ENCODE measurements around the gene CDH13.

The CDH13 gene

DNA sequence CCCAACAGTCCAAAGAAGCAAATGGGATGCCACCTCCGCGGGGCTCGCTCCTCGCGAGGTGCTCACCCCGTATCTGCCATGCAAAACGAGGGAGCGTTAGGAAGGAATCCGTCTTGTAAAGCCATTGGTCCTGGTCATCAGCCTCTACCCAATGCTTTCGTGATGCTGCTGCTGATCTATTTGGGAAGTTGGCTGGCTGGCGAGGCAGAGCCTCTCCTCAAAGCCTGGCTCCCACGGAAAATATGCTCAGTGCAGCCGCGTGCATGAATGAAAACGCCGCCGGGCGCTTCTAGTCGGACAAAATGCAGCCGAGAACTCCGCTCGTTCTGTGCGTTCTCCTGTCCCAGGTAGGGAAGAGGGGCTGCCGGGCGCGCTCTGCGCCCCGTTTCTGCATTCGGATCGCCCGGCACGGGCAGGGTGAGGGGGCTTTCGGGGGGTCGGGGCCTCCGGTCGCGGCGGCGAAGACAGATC is at the start of gene CDH13:
Gene CDH13, plus strand, starts transcription at position 179 of the 471 bp plus-strand sequence.
- DNase-seq (ENCODE audit: low read depth) = no peak

DNA sequence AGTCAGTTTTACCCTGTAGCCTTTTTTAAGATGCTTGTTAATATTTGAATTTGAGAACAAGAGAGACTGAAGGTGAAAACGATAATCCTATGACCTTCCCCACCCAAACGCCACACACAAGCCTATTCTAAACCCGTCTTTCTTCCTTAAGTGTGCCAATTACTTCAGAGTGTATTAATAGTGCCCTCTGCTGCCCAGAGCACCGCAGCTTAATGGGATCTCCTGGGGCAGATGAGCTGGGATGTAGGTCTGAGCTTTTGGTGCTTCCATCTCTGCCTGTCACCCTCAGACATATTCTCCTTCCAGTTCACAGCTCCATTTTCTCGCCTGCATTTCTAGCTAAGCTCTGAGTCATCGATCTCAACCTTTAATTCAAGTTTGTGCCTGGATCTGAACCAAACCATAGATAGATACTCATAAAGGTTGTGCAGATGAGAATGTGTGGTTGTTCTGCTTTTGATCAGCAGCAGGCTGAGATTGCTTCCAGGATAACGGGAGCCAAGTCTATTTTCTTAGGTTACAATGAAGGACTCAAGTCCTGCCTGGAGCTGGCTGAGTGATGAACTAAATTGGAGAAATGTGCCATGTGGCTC is 46.4 kb upstream of the CDH13 start:
- DNase-seq (ENCODE audit: low read depth) = no peak

GRCh38 chr16:82582975-82583374 is 43.8 kb upstream of the CDH13 start:
- DNase-seq (ENCODE audit: low read depth) = no peak

GRCh38 chr16:82583422-82583821 is 43.3 kb upstream of the CDH13 start:
- DNase-seq (ENCODE audit: low read depth) = no peak

DNA sequence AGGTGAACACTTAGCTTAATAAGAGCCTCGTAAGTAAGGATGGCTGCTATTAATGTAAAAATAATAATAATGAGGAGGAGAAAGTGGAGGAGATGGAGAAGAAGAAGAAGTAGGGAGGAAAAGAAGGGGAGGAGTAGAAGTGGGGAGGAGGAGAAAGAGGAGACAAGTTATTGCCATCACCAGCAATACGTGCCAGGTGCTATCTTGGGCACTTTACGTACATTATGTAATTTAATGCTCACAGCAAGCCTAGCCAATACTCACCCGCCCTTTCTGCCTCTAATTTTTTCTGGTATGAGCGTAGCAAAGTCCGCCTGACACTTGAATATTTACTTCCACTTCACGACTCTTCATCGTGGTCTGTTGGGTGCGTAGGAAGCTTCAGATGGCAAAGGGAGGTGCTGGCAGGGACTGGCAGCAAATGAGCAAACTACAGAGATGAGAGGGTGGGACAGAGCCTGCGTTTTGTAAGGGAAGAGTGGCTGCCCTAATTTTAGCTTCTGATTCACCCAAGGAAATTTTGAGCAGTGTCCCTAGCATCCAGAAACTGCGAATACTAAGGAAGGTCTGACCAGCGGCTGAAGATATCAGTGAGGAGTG is 42.1 kb upstream of the CDH13 start:
- DNase-seq (ENCODE audit: low read depth) = no peak

- no peak for DNase-seq (ENCODE audit: low read depth)
Measured at GRCh38 chr16:82585675-82586074, 41.1 kb upstream of the CDH13 start.

GRCh38 chr16:82586130-82586529 is 40.6 kb upstream of the CDH13 start:
- DNase-seq (ENCODE audit: low read depth) = no peak

- no peak for DNase-seq (ENCODE audit: low read depth)
Measured at GRCh38 chr16:82587289-82587688, 39.5 kb upstream of the CDH13 start.

GRCh38 chr16:82589407-82589806 is 37.4 kb upstream of the CDH13 start:
- DNase-seq (ENCODE audit: low read depth) = no peak

- DNase-seq (ENCODE audit: low read depth) = no peak
Measured at GRCh38 chr16:82594114-82594513, 32.7 kb upstream of the CDH13 start.

- no peak for DNase-seq (ENCODE audit: low read depth)
Measured at GRCh38 chr16:82598771-82599170, 28.0 kb upstream of the CDH13 start.

GRCh38 chr16:82601989-82602640 is 24.7 kb upstream of the CDH13 start:
- DNase-seq (ENCODE audit: low read depth) = no peak

GRCh38 chr16:82603784-82604411 is 22.9 kb upstream of the CDH13 start:
- no peak for DNase-seq (ENCODE audit: low read depth)

GRCh38 chr16:82605076-82605475 is 21.7 kb upstream of the CDH13 start:
- no peak for DNase-seq (ENCODE audit: low read depth)

- no peak for DNase-seq (ENCODE audit: low read depth)
Measured at GRCh38 chr16:82605863-82606620, 20.7 kb upstream of the CDH13 start.

DNA sequence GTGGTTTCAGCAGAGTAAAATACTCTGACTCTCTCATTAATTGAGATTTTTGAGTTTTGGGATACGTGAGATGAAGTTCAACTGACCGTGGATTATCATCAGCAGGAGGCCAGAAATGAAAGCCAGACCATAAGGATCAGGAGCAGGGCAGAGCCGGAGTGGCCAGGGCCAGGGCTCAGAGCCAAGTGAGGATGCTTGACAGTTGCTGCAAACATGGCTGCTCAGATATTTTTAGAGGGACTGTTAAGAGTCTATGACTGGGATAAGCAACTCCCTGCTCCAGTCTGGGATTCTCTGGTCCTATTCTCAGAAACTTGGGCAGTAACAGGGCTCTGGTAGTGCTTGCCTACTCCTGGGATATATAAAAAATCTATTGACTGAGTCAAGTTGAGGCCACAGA is 17.6 kb upstream of the CDH13 start:
- DNase-seq (ENCODE audit: low read depth) = no peak

DNA sequence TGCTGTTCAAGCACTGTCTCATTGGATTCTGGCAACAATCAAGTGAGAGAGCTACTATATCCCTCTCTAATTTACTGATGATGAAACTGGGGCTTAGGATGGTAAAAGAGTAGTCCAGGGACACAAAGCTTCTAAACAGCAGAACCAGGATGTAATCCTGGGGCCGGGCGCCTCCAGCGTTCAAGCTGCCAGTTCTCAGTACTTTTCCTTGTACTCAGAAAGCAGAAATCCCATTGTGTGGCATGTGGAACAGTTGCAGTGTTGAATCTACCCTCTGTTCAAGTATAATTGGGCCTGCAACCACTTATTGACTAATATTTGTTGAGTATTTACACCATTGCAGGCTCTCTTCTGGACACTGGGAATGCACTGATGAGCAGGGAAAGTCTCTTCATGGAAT is 14.5 kb upstream of the CDH13 start:
- no peak for DNase-seq (ENCODE audit: low read depth)

GRCh38 chr16:82616356-82616755 is 10.4 kb upstream of the CDH13 start:
- no peak for DNase-seq (ENCODE audit: low read depth)

GRCh38 chr16:82621781-82622180 is 5.0 kb upstream of the CDH13 start:
- no peak for DNase-seq (ENCODE audit: low read depth)

GRCh38 chr16:82623241-82623640 is 3.5 kb upstream of the CDH13 start:
- DNase-seq (ENCODE audit: low read depth) = no peak

- no peak for DNase-seq (ENCODE audit: low read depth)
Measured at GRCh38 chr16:82625066-82625968, 1.5 kb upstream of the CDH13 start.

All from activated T-helper 1 cell treated with Interleukin-2 at 50 U/mL for 16 hours (primary cell).